GM12878 (cell line): ENCODE results near the gene FKBP4. TPM values are rescaled to one million over a fixed set of nuclear protein-coding genes. Genes with fewer than 3 reads are reported as not detected.

Source experiments
- ATAC-seq: fragments of 200-7000 bp; cut with Tn5 transposase; 3 replicates; pipeline ENCODE4 v1.9.1; 2020; ENCODE audit warnings: mild to moderate bottlenecking, moderate library complexity
- BruUV-seq: library from RNA; stranded (reverse); fragments of 400-500 nt; replicated peaks from 2 replicates; lab custom pipeline; 2021; lab: Mats Ljungman, UMichigan
- CTCF ChIA-PET: fragments of 300-600 bp; sonication (Branson Sonifier 250); formaldehyde crosslinking; extraction: SDS; loops from one replicate; lab custom pipeline; 2021; ENCODE audit warnings: inconsistent platforms; lab: Yijun Ruan, JAX
- POLR2A ChIA-PET: fragments of 350-600 bp; formaldehyde crosslinking; extraction: SDS; loops from one replicate; lab custom pipeline; 2021; ENCODE audit warnings: inconsistent platforms; lab: Charles Lee
- RAD21 ChIA-PET: fragments of 300-600 bp; sonication (Branson Sonifier 250); formaldehyde crosslinking; loops from one replicate; lab custom pipeline; 2023; ENCODE audit warnings: antibody characterized with exemption; ENCODE audit not compliant: unreplicated experiment; lab: Charles Lee
- SMC1A ChIA-PET: fragments of 300-600 bp; sonication (Branson Sonifier 250); formaldehyde crosslinking; loops from one replicate; lab custom pipeline; 2023; ENCODE audit not compliant: unreplicated experiment, uncharacterized antibody; lab: Charles Lee
- DNase-seq: peaks from one replicate; pipeline ENCODE4 v3.0.0-alpha.2; 2011; ENCODE audit warnings: low read depth, low spot score
- FAIRE-seq: peaks from 3 replicates; lab custom pipeline; 2011; peaks lifted over from hg19 to GRCh38; lab: Jason Lieb, UNC
- H2AFZ ChIP-seq: 2 replicates; pipeline ENCODE4 v1.6.0; 2011; ENCODE audit warnings: low read depth, low read length, control low read depth; ENCODE audit not compliant: control insufficient read depth
- H3K27ac ChIP-seq: 2 replicates; pipeline ENCODE4 v1.5.1; 2011; ENCODE audit warnings: control low read depth; ENCODE audit not compliant: control insufficient read depth, insufficient read depth
- H3K27me3 ChIP-seq, 2 experiments: replicated peaks in 1 of 2; 2 replicates each; pipeline versions ENCODE4 v1.6.0 to v1.6.1; 2011; ENCODE audit warnings: low read length in 1 of 2; ENCODE audit not compliant: control insufficient read depth in 2 of 2, insufficient read depth in 2 of 2
- H3K36me3 ChIP-seq, 2 experiments: 2 replicates each; pipeline ENCODE4 v1.5.1; 2011; ENCODE audit warnings: low read length in 1 of 2; ENCODE audit not compliant: control insufficient read depth in 2 of 2, insufficient read depth in 2 of 2
- H3K4me1 ChIP-seq: 2 replicates; pipeline ENCODE4 v1.6.1; 2011; ENCODE audit warnings: mild to moderate bottlenecking, low read length, moderate library complexity, mixed read lengths; ENCODE audit not compliant: control insufficient read depth, insufficient read depth
- H3K4me2 ChIP-seq: 2 replicates; pipeline ENCODE4 v1.6.0; 2011; ENCODE audit warnings: control low read depth; ENCODE audit not compliant: control insufficient read depth, insufficient read depth
- H3K4me3 ChIP-seq: fragments of 200-600 bp; sonication (generic); 2 replicates; pipeline ENCODE4 v1.5.1; 2016
- H3K79me2 ChIP-seq: 2 replicates; pipeline ENCODE4 v1.6.0; 2011; ENCODE audit warnings: low read length; ENCODE audit not compliant: control insufficient read depth, insufficient read depth
- H3K9ac ChIP-seq: 2 replicates; pipeline ENCODE4 v1.8.0; 2011; ENCODE audit warnings: low read length, control low read depth, mixed read lengths; ENCODE audit not compliant: control insufficient read depth, insufficient read depth
- H3K9me3 ChIP-seq: replicated peaks from 3 replicates; pipeline ENCODE4 v1.5.1; 2011; ENCODE audit warnings: mild to moderate bottlenecking, low read length; ENCODE audit not compliant: control insufficient read depth, insufficient read depth
- H4K20me1 ChIP-seq: 2 replicates; pipeline ENCODE4 v1.6.0; 2011; ENCODE audit not compliant: control insufficient read depth, insufficient read depth
- FOS ChIP-seq: IDR thresholded peaks from 3 replicates; pipeline ENCODE4 v1.6.1; 2011; ENCODE audit warnings: borderline replicate concordance; ENCODE audit not compliant: insufficient read length; ENCODE audit errors: extremely low read depth
- FOXM1 ChIP-seq: IDR thresholded peaks from 2 replicates; pipeline ENCODE4 v1.6.1; 2012; ENCODE audit warnings: low read depth, mild to moderate bottlenecking, inconsistent platforms, low read length, moderate library complexity
- NFYA ChIP-seq: IDR thresholded peaks from 2 replicates; pipeline ENCODE4 v1.6.1; 2011; ENCODE audit warnings: low read depth, mild to moderate bottlenecking, low read length, improper control_type of control experiment, borderline replicate concordance
- RAD21 ChIP-seq: IDR thresholded peaks from 2 replicates; pipeline ENCODE4 v1.6.1; 2011; ENCODE audit warnings: mild to moderate bottlenecking, low read depth, low read length, moderate library complexity; ENCODE audit not compliant: insufficient read depth
- SMARCA5 ChIP-seq: fragments of 450-650 bp; IDR thresholded peaks from 2 replicates; pipeline ENCODE4 v1.6.1; 2017; ENCODE audit warnings: mild to moderate bottlenecking
- SMC3 ChIP-seq: IDR thresholded peaks from 2 replicates; pipeline ENCODE4 v1.6.1; 2011; ENCODE audit warnings: low read length, improper control_type of control experiment, borderline replicate concordance
- WGBS: methylation state at CpG from one replicate; pipeline ENCODE4 v1.1.6; 2016; ENCODE audit warnings: low lambda C conversion rate; ENCODE audit not compliant: insufficient replicate concordance, insufficient coverage; ENCODE audit errors: missing lambda C conversion rate; 5-methylcytosine and 5-hydroxymethylcytosine counted together
- in situ Hi-C: fragments of 300-500 bp; cut with MboI; formaldehyde crosslinking; loops from 9 replicates; pipeline ENCODE4 v1.14.3; 2018; ENCODE audit warnings: mixed read lengths
- intact Hi-C: fragments of 100-400 bp; cut with micrococcal nuclease; formaldehyde crosslinking; loops from one replicate; pipeline ENCODE4 v1.14.2; 2022; ENCODE audit not compliant: unreplicated experiment
- polyA plus RNA-seq, 11 experiments: library from polyadenylated mRNA; depleted of rRNA in 4 of 11; unstranded in 6 of 11; stranded (reverse) in 5 of 11; fragments of >200 nt; fragmentation: Nextera tagmentation in 4 of 11; fragmentation: Illumina TruSeq in 1 of 11; extraction: Ambion mirVana in 4 of 11; extraction: Trizol in 1 of 11; gene quantifications; 1 replicate in 1 of 11; 2 replicates in 10 of 11; pipeline versions ENCODE4 v1.2.1 to v1.2.3, GENCODE V29; 2011 to 2016; ENCODE audit warnings: inconsistent platforms in 2 of 11, missing spikeins in 2 of 11, low read depth in 1 of 11
- total RNA-seq, 4 experiments: library from RNA; depleted of rRNA in 3 of 4; stranded (reverse); fragments of >200 nt in 3 of 4; fragmentation: Illumina TruSeq in 1 of 4; extraction: Trizol in 1 of 4; gene quantifications; 2 replicates each; pipeline versions ENCODE4 v1.2.1 to v1.2.3, GENCODE V29; 2013 to 2021
- TF ChIP-seq, protein P1 (sequence below), 3 experiments: IDR thresholded peaks in 2 of 3; conservative IDR thresholded peaks in 1 of 3; 2 replicates each; pipeline ENCODE4 v1.5.1; 2011; ENCODE audit warnings: low read depth in 3 of 3, low read length in 3 of 3, mild to moderate bottlenecking in 3 of 3, control low read depth in 2 of 3, moderate library complexity in 2 of 3, inconsistent platforms in 1 of 3, mixed read lengths in 1 of 3; ENCODE audit not compliant: control insufficient read depth in 2 of 3, insufficient read depth in 1 of 3; ENCODE audit errors: extremely low read depth in 1 of 3
- TF ChIP-seq, protein P2 (sequence below): fragments of 150-350 bp; IDR thresholded peaks from 2 replicates; pipeline ENCODE4 v1.6.1; 2016; ENCODE audit warnings: low read depth, low read length
- TF ChIP-seq, protein P3 (sequence below): fragments of 150-350 bp; IDR thresholded peaks from 2 replicates; pipeline ENCODE4 v1.6.1; 2014; ENCODE audit warnings: mild to moderate bottlenecking, low read depth, low read length
- TF ChIP-seq, protein P4 (sequence below): IDR thresholded peaks from 2 replicates; pipeline ENCODE4 v1.6.1; 2011; ENCODE audit warnings: borderline replicate concordance, low read depth, mild to moderate bottlenecking, moderate library complexity, mixed read lengths, low read length; ENCODE audit not compliant: insufficient read depth; ENCODE audit errors: extremely low read length

FKBP4 gene
- total and polyA plus RNA-seq, 10 of the 15 experiments (the other 5 are each of a cell fraction or from before 2014, with no cell fraction given), result 8.9 to 90.0 (median 45.4) TPM

DNA sequence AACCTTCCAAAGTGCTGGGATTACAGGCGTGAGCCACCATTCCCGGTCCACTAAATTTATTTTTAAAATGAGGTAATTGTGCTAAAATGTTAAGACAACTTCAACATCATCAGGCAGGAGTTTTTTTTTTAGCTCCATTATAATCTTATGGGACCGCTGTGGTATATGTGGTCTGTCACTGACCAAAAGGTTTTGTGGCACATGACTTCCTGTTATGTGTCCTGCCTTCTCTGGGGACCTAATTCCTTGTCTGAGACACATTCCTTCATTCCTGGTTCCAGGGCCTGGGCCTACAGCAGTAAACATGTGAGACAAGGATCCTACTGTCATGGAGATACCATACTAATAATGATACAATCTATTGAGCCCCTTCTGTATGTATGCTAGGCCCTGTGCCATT is 57.2 kb downstream of the FKBP4 start (continued):
- TF ChIP-seq, protein P1, sequence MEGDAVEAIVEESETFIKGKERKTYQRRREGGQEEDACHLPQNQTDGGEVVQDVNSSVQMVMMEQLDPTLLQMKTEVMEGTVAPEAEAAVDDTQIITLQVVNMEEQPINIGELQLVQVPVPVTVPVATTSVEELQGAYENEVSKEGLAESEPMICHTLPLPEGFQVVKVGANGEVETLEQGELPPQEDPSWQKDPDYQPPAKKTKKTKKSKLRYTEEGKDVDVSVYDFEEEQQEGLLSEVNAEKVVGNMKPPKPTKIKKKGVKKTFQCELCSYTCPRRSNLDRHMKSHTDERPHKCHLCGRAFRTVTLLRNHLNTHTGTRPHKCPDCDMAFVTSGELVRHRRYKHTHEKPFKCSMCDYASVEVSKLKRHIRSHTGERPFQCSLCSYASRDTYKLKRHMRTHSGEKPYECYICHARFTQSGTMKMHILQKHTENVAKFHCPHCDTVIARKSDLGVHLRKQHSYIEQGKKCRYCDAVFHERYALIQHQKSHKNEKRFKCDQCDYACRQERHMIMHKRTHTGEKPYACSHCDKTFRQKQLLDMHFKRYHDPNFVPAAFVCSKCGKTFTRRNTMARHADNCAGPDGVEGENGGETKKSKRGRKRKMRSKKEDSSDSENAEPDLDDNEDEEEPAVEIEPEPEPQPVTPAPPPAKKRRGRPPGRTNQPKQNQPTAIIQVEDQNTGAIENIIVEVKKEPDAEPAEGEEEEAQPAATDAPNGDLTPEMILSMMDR (IDR thresholded peaks at IDR 0.05 in 2 of 3, conservative IDR thresholded peaks at IDR 0.05 in 1 of 3; ENCODE audit: control insufficient read depth in 2 of 3, extremely low read depth in 1 of 3, insufficient read depth in 1 of 3, low read depth in 3 of 3, low read length in 3 of 3), result no peak
- TF ChIP-seq SMARCA5, result no peak
- TF ChIP-seq NFYA, result no peak
- no peak for TF ChIP-seq FOS
- no peak for TF ChIP-seq FOXM1
- TF ChIP-seq, protein P2, sequence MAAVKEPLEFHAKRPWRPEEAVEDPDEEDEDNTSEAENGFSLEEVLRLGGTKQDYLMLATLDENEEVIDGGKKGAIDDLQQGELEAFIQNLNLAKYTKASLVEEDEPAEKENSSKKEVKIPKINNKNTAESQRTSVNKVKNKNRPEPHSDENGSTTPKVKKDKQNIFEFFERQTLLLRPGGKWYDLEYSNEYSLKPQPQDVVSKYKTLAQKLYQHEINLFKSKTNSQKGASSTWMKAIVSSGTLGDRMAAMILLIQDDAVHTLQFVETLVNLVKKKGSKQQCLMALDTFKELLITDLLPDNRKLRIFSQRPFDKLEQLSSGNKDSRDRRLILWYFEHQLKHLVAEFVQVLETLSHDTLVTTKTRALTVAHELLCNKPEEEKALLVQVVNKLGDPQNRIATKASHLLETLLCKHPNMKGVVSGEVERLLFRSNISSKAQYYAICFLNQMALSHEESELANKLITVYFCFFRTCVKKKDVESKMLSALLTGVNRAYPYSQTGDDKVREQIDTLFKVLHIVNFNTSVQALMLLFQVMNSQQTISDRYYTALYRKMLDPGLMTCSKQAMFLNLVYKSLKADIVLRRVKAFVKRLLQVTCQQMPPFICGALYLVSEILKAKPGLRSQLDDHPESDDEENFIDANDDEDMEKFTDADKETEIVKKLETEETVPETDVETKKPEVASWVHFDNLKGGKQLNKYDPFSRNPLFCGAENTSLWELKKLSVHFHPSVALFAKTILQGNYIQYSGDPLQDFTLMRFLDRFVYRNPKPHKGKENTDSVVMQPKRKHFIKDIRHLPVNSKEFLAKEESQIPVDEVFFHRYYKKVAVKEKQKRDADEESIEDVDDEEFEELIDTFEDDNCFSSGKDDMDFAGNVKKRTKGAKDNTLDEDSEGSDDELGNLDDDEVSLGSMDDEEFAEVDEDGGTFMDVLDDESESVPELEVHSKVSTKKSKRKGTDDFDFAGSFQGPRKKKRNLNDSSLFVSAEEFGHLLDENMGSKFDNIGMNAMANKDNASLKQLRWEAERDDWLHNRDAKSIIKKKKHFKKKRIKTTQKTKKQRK, result no peak

DNA sequence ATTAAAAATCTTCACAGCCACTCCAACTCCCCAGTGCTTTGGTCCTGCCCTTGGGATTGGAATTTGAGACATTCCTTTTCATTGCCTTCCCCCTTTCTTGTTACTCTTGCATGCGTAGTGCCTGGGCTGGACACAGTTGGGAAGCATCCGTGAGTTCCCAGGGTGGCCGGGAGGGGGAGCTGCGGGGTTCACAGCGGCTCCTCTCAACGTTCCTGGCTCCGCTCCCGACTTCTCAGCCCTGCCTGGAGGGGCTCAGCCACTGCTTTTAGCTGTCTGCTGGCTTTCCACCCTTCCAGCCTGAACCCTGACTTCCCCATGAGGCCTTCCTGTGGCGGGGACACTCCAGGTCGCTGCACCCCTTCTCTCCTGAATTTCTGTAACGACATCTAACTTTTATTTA is 58.9 kb downstream of the FKBP4 start:
- no peaks in the 10 kb centered on the region for H3K27me3 ChIP-seq
- TF ChIP-seq, protein P3, sequence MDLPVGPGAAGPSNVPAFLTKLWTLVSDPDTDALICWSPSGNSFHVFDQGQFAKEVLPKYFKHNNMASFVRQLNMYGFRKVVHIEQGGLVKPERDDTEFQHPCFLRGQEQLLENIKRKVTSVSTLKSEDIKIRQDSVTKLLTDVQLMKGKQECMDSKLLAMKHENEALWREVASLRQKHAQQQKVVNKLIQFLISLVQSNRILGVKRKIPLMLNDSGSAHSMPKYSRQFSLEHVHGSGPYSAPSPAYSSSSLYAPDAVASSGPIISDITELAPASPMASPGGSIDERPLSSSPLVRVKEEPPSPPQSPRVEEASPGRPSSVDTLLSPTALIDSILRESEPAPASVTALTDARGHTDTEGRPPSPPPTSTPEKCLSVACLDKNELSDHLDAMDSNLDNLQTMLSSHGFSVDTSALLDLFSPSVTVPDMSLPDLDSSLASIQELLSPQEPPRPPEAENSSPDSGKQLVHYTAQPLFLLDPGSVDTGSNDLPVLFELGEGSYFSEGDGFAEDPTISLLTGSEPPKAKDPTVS, result no peak
- TF ChIP-seq RAD21, result peak; percentile 43
- TF ChIP-seq SMC3, result peak; percentile 61
- TF ChIP-seq, protein P1 (IDR thresholded peaks at IDR 0.05 in 2 of 3, conservative IDR thresholded peaks at IDR 0.05 in 1 of 3; ENCODE audit: control insufficient read depth in 2 of 3, extremely low read depth in 1 of 3, insufficient read depth in 1 of 3, low read depth in 3 of 3, low read length in 3 of 3), result peak; percentile 54 to 85 (median 68)
- TF ChIP-seq, protein P4, sequence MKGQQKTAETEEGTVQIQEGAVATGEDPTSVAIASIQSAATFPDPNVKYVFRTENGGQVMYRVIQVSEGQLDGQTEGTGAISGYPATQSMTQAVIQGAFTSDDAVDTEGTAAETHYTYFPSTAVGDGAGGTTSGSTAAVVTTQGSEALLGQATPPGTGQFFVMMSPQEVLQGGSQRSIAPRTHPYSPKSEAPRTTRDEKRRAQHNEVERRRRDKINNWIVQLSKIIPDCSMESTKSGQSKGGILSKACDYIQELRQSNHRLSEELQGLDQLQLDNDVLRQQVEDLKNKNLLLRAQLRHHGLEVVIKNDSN, result no peak

More for the DNA sequence above, 58.9 kb downstream of the FKBP4 start:
- no peak overlapping the region for H3K27ac ChIP-seq
- no peaks in the 10 kb centered on the region for H4K20me1 ChIP-seq
- peak; percentile 90 for ATAC-seq
- H2AFZ ChIP-seq, result no peak overlapping the region
- in situ Hi-C loops (no loop called here), intact Hi-C loops (loop anchor here (1.0 kb wide), 1 partner anchor 91 kb away; no protein-coding TSS in a partner anchor)
- H3K79me2 ChIP-seq, result no peaks in the 10 kb centered on the region
- FAIRE-seq, result no peak
- WGBS, result 47% methylated on average over 11 of the region's 11 CpGs
- H3K9ac ChIP-seq, result no peak overlapping the region
- POLR2A ChIA-PET, result no interaction called here
- CTCF ChIA-PET, result interaction anchor here (1.0 to 3.0 kb wide), 7 partner anchors 16 to 184 kb away, joined by 3 to 24 read pairs (median 5); no protein-coding TSS in a partner anchor
- no peak for DNase-seq
- H3K9me3 ChIP-seq, result no peaks in the 10 kb centered on the region
- no peak overlapping the region for H3K4me3 ChIP-seq
- BruUV-seq, result no TSS peak
- H3K4me2 ChIP-seq, result no peak overlapping the region
- H3K36me3 ChIP-seq, result peaks cover 2 to 6% of the 10 kb centered on the region in 2 experiments; a peak in 3 of 4 replicates
- RAD21 ChIA-PET, result interaction anchor here (1.5 kb wide), 1 partner anchor 188 kb away, joined by 6 read pairs; no protein-coding TSS in a partner anchor
- no peaks in the 10 kb centered on the region for H3K4me1 ChIP-seq
- SMC1A ChIA-PET, result interaction anchor here (1.3 kb wide), 1 partner anchor 91 kb away, joined by 6 read pairs; no protein-coding TSS in a partner anchor
